ENCODE results near the gene TNNT1.

DNA sequence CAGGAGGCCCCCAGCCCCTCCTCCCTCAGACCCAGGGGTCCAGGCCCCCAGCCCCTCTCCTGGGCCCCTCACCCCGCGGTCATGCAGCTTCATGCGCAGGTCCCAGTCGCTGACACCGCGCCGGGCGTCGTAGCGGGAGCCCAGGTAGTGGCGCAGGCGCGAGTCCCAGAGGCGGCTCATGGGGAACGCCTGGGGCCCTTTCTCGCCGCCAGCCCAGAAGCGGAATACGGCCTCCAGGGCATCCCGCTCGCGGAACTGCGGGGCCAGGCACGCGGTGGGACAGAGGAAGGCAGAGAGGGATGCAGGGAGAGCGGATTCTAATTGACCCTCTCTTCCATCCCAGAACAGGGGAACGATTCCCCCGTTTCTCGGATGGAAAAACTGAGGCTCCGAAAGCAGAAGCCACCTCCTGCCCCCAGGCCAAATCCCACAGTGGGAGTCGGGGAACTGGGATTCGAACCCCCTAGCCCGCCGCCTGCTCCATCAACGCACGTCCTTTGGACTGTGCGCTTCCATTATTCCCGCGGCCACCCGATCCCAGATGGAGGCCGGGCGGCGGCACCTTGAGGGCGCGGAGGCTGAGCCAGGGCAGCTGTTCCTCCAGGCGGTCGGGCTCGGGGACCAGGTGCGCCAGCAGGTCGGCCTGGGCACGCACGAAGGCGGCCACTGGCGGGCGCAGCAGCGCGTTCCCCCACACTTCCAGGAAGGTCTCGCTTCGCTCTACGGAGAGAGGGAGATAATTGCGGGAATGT is 12.7 kb upstream of the TNNT1 start:
- TF ChIP-seq POLR2A (IDR thresholded peaks at IDR 0.05; ENCODE audit: low read length), result no peak
- no peak for TF ChIP-seq GATA1 (IDR thresholded peaks at IDR 0.05; ENCODE audit: low read depth, low read length)
